Measurements from ENCODE around the gene CAMKK1. TPM values are rescaled to one million over a fixed set of nuclear protein-coding genes. Genes with fewer than 3 reads are reported as not detected.

CAMKK1 gene
- total and polyA plus RNA-seq, 2 of the 4 experiments (the other 2 are of a cell fraction), result 4.1 to 8.2 TPM

DNA sequence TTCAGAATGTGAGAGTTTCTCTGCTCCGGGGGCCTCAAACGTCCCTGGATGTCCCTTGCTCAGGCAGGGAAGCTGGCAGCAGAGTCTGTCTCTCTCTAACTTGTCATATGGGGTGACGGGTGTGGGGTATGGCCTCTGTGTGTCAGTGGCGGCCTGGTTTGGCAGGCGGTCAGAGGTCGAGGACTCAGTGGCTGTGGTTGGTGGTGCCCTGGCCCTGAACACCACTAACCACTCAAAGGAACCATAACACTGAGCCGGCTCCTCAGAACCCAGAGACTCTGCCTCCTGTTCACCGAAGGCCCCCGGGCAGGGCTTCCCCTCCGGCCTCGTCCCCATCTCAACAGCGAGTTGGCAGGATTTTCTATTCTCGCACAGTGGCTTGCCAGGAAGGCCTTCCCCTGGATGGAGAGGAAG is 22.7 kb upstream of the CAMKK1 start:
- in situ Hi-C loops (cut with MboI; ENCODE audit: low sequenced_read_pairs), result no loop called here
- CTCF ChIA-PET, result no interaction called here

More for the DNA sequence above, 22.7 kb upstream of the CAMKK1 start:
- Histone ChIP-seq H3K56ac (ENCODE audit: extremely low read depth, insufficient read depth, low read length) (no peak overlapping the region), H3K23ac (ENCODE audit: low read depth, low read length) (no peak overlapping the region), H3K79me1 (ENCODE audit: low read depth in 1 of 2, low read length in 2 of 2) (no peaks in the 10 kb centered on the region), H4K20me1 (ENCODE audit: insufficient read depth, low read length) (no peaks in the 10 kb centered on the region), H2BK120ac (ENCODE audit: low read depth, low read length) (no peak overlapping the region), H3K18ac (ENCODE audit: low read depth, low read length) (no peak overlapping the region), H3K36me3 (ENCODE audit: control insufficient read depth, insufficient read depth, low read length) (no peaks in the 10 kb centered on the region), H3K27ac (ENCODE audit: insufficient read depth, low read length) (no peak overlapping the region), H3K9me3 (ENCODE audit: control insufficient read depth, insufficient read depth, low read length) (no peaks in the 10 kb centered on the region), H2BK20ac (ENCODE audit: low read depth, low read length) (no peak overlapping the region), H2BK15ac (ENCODE audit: low read depth, low read length) (no peak overlapping the region), H4K5ac (ENCODE audit: low read depth, low read length) (no peak overlapping the region), H2BK5ac (ENCODE audit: low read depth, low read length, poor library complexity, severe bottlenecking) (no peak overlapping the region), H2AK9ac (replicated peaks; ENCODE audit: low read depth, low read length, poor library complexity) (no peak overlapping the region), H3K27me3 (ENCODE audit: control insufficient read depth, insufficient read depth, low read length) (no peaks in the 10 kb centered on the region), H3K4me1 (ENCODE audit: control insufficient read depth, insufficient read depth, low read length) (peaks cover 5% of the 10 kb centered on the region; the same call in 1 of the 2 replicates), H3K4me3 (ENCODE audit: insufficient read depth, low read depth, low read length) (no peak overlapping the region), H3K4me2 (ENCODE audit: low read depth, low read length) (no peak overlapping the region), H2AK5ac (ENCODE audit: low read depth, low read length) (no peak overlapping the region), H3K14ac (replicated peaks; ENCODE audit: low read depth, low read length) (no peak overlapping the region), H2AFZ (replicated peaks; ENCODE audit: low read length, poor library complexity) (peak overlapping the region; percentile 27), H3K9me1 (ENCODE audit: insufficient read depth, low read length) (no peaks in the 10 kb centered on the region), H3K4ac (ENCODE audit: low read depth, low read length) (no peak overlapping the region), H4K91ac (ENCODE audit: insufficient read depth, low read depth, low read length) (no peak overlapping the region), H4K8ac (ENCODE audit: low read depth in 2 of 2, low read length in 2 of 2) (no peak overlapping the region), H3K9ac (ENCODE audit: low read depth, low read length) (no peak overlapping the region)
- no TSS peak for BruUV-seq (replicated peaks)
- dilution Hi-C loops (cut with HindIII; ENCODE audit: low sequenced_read_pairs, unreplicated experiment) (no loop called here), intact Hi-C loops (cut with micrococcal nuclease) (loop anchor here (2.0 kb wide), 1 partner anchor 93 kb away; no protein-coding TSS in a partner anchor)
- no peak for TF ChIP-seq SMC3 (IDR thresholded peaks at IDR 0.05; ENCODE audit: low read depth, low read length)
- TF ChIP-seq RAD21 (IDR thresholded peaks at IDR 0.05; ENCODE audit: low read length), result no peak
- TF ChIP-seq, protein P1, sequence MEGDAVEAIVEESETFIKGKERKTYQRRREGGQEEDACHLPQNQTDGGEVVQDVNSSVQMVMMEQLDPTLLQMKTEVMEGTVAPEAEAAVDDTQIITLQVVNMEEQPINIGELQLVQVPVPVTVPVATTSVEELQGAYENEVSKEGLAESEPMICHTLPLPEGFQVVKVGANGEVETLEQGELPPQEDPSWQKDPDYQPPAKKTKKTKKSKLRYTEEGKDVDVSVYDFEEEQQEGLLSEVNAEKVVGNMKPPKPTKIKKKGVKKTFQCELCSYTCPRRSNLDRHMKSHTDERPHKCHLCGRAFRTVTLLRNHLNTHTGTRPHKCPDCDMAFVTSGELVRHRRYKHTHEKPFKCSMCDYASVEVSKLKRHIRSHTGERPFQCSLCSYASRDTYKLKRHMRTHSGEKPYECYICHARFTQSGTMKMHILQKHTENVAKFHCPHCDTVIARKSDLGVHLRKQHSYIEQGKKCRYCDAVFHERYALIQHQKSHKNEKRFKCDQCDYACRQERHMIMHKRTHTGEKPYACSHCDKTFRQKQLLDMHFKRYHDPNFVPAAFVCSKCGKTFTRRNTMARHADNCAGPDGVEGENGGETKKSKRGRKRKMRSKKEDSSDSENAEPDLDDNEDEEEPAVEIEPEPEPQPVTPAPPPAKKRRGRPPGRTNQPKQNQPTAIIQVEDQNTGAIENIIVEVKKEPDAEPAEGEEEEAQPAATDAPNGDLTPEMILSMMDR (conservative IDR thresholded peaks at IDR 0.05; ENCODE audit: low read depth, low read length), result no peak
- no peak for TF ChIP-seq RCOR1 (IDR thresholded peaks at IDR 0.05; ENCODE audit: insufficient replicate concordance, low read length)
- TF ChIP-seq NFE2L2 (IDR thresholded peaks at IDR 0.05; ENCODE audit: low read depth, low read length), result no peak
- TF ChIP-seq MXI1 (IDR thresholded peaks at IDR 0.05; ENCODE audit: borderline replicate concordance, low read depth, low read length), result no peak
- TF ChIP-seq MAZ (IDR thresholded peaks at IDR 0.05; ENCODE audit: borderline replicate concordance, low read depth, low read length), result no peak
- TF ChIP-seq FOS (IDR thresholded peaks at IDR 0.05; ENCODE audit: low read depth, low read length), result no peak
- no peak for TF ChIP-seq RFX5 (IDR thresholded peaks at IDR 0.05; ENCODE audit: low read depth, low read length)
- TF ChIP-seq POLR2A (IDR thresholded peaks at IDR 0.05; ENCODE audit: low read depth, low read length), result no peak
- TF ChIP-seq, protein P2, sequence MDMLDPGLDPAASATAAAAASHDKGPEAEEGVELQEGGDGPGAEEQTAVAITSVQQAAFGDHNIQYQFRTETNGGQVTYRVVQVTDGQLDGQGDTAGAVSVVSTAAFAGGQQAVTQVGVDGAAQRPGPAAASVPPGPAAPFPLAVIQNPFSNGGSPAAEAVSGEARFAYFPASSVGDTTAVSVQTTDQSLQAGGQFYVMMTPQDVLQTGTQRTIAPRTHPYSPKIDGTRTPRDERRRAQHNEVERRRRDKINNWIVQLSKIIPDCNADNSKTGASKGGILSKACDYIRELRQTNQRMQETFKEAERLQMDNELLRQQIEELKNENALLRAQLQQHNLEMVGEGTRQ (IDR thresholded peaks at IDR 0.05; ENCODE audit: low read depth, low read length), result no peak
- POLR2A ChIA-PET (ENCODE audit: unreplicated experiment), result no interaction called here
- DNase-seq, result no peak
- no peak for ATAC-seq (ENCODE audit: low read depth)
- WGBS, 2 experiments (ENCODE audit: extremely low coverage in 2 of 2, insufficient read length in 1 of 2), result no CpG with 5 or more reads among the region's 13 CpGs
